ENCODE data around the gene SMIM10L2A. TPM values are rescaled to one million over a fixed set of nuclear protein-coding genes. Genes with fewer than 3 reads are reported as not detected.
"Not testable (repeated sequence)": the region's sequence is repeated elsewhere in the genome, so short reads cannot be mapped to it uniquely, and the experiment has no call there.

SMIM10L2A gene
- total RNA-seq, 1 donor from 2014 or later: 9.5 TPM

GRCh38 chrX:135421537-135421931 is 210 bp upstream of the SMIM10L2A start:
- peak overlapping the region; percentile 59 for H3K4me3 Mint-ChIP-seq (ENCODE audit: low read depth)

GRCh38 chrX:135422810-135423168 is 1.0 kb downstream of the SMIM10L2A start:
- peaks cover 15% of the 10 kb centered on the region for H3K9me3 Mint-ChIP-seq (ENCODE audit: low read depth)
- not testable (repeated sequence) for H3K36me3 Mint-ChIP-seq (ENCODE audit: insufficient read depth); DNase-seq (ENCODE audit: low spot score, unreplicated experiment); H3K27me3 Mint-ChIP-seq; H3K27ac Mint-ChIP-seq; H3K4me1 Mint-ChIP-seq (ENCODE audit: low read depth)
- peak overlapping the region; percentile 77 for H3K4me3 Mint-ChIP-seq (ENCODE audit: low read depth)

More at GRCh38 chrX:135421537-135421931, 210 bp upstream of the SMIM10L2A start:
- no peak overlapping the region for H3K27ac Mint-ChIP-seq
- DNase-seq (ENCODE audit: low spot score, unreplicated experiment): peak; percentile 78
- H3K36me3 Mint-ChIP-seq (ENCODE audit: insufficient read depth): no peaks in the 10 kb centered on the region
- H3K27me3 Mint-ChIP-seq: no peaks in the 10 kb centered on the region
- peaks cover 5% of the 10 kb centered on the region for H3K4me1 Mint-ChIP-seq (ENCODE audit: low read depth)
- no peak for TF ChIP-seq CTCF (IDR thresholded peaks at IDR 0.05; ENCODE audit: unreplicated experiment)
- H3K9me3 Mint-ChIP-seq (ENCODE audit: low read depth): peaks cover 17% of the 10 kb centered on the region

GRCh38 chrX:135423173-135423864 is 1.6 kb downstream of the SMIM10L2A start:
- H3K9me3 Mint-ChIP-seq (ENCODE audit: low read depth); H3K4me1 Mint-ChIP-seq (ENCODE audit: low read depth); H3K36me3 Mint-ChIP-seq (ENCODE audit: insufficient read depth); H3K27me3 Mint-ChIP-seq; H3K27ac Mint-ChIP-seq; DNase-seq (ENCODE audit: low spot score, unreplicated experiment): not testable (repeated sequence)
- H3K4me3 Mint-ChIP-seq (ENCODE audit: low read depth): peak overlapping the region; percentile 77

DNA sequence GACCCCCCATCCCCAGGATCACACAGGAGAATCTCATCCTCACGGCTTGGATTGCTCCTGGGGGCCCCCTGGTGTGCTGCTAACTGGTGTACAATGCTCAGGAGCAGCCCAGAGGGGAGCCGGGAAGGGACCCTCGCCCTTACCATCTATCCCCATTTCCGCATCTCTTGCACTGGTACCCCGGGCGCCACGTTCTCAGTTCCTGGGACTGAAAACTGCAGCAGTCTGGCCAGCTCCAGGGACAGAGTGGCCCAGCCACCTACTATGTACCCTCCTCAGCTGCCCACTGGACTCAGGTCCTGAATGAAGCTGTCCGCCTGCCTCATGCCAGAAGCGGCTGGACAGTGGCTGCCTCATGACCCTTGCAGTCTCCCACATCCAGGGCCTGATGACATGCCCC is 2.7 kb downstream of the SMIM10L2A start:
- Mint-ChIP-seq H3K27ac (no peak overlapping the region), H3K36me3 (ENCODE audit: insufficient read depth) (no peaks in the 10 kb centered on the region), H3K4me3 (ENCODE audit: low read depth) (no peak overlapping the region), H3K9me3 (ENCODE audit: low read depth) (peaks cover 9% of the 10 kb centered on the region), H3K27me3 (no peaks in the 10 kb centered on the region), H3K4me1 (ENCODE audit: low read depth) (peaks cover 5% of the 10 kb centered on the region)
- TF ChIP-seq CTCF (IDR thresholded peaks at IDR 0.05; ENCODE audit: unreplicated experiment): no peak
- DNase-seq (ENCODE audit: low spot score, unreplicated experiment): no peak

DNA sequence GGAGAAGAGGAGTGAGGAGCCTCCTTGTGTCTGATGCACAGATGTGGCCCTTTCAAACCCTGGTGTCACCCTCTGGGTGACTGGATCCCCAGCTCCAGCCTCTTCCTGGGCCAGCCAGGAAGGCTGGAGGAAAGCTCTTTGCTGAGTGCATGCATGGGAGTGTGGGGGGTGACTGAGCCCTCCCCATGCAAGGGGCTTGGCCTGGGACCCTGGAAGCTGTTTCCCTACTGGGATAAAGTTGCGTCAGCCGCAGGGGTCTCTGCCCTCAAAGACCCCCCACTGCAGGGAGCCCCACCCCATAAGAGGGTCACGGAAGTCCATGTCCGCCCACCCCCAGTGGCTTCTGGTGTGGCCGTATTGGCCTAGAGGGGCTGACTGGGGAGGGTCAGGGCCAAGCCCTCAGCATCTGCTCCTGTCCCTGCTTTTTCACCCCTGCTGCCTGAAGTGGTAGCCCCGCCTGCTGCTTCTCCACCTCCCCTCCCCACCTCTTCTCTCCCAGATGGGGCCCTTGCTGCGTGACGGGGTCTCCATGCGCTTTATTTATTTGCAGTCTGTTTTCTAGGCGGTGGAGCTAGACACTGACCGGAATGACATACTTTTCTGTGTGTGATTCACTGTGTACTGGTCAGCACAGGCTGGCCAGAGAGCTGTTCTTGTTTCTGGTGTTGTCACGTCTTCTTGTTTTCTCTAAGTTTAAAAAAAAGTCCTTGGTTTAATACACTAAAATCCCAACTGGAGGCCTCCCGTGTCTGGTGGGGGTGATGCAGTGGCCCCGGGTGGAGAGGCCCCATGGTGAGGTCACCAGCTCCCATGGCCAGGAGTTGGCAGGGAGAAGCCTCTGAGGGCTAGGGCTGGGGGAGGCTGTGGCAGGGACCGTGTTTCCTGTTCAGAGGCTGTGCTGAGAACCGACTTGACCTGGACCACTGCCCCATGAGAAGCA is 3.6 kb downstream of the SMIM10L2A start:
- Mint-ChIP-seq H3K27ac (no peak overlapping the region), H3K36me3 (ENCODE audit: insufficient read depth) (peaks cover 1% of the 10 kb centered on the region), H3K4me3 (ENCODE audit: low read depth) (no peak overlapping the region), H3K4me1 (ENCODE audit: low read depth) (peaks cover 5% of the 10 kb centered on the region), H3K27me3 (no peaks in the 10 kb centered on the region), H3K9me3 (ENCODE audit: low read depth) (peaks cover 13% of the 10 kb centered on the region)
- TF ChIP-seq CTCF (IDR thresholded peaks at IDR 0.05; ENCODE audit: unreplicated experiment): no peak
- no peak for DNase-seq (ENCODE audit: low spot score, unreplicated experiment)

- no peak for DNase-seq (ENCODE audit: low spot score, unreplicated experiment)
- H3K27me3 Mint-ChIP-seq: peaks cover 7% of the 10 kb centered on the region
- no peak overlapping the region for H3K4me3 Mint-ChIP-seq (ENCODE audit: low read depth)
- H3K36me3 Mint-ChIP-seq (ENCODE audit: insufficient read depth): peaks cover 1% of the 10 kb centered on the region
- no peaks in the 10 kb centered on the region for H3K4me1 Mint-ChIP-seq (ENCODE audit: low read depth)
- H3K27ac Mint-ChIP-seq: no peak overlapping the region
- TF ChIP-seq CTCF (IDR thresholded peaks at IDR 0.05; ENCODE audit: unreplicated experiment): no peak
- peaks cover 14% of the 10 kb centered on the region for H3K9me3 Mint-ChIP-seq (ENCODE audit: low read depth)
These were observed 7.7 kb downstream of the SMIM10L2A start for GRCh38 chrX:135429429-135429828.

All from progenitor cell of endocrine pancreas (in vitro differentiated cells).